Measurements from ENCODE around the gene APBB1. TPM values are rescaled to one million over a fixed set of nuclear protein-coding genes. Genes with fewer than 3 reads are reported as not detected.

APBB1 gene
- polyA plus RNA-seq, 1 of the 3 experiments (the other 2 are of a cell fraction) = 35.9 TPM

GRCh38 chr11:6448574-6448973 lies 29.7 kb upstream of the APBB1 start:
- TF ChIP-seq MXI1 (IDR thresholded peaks at IDR 0.05; ENCODE audit: low read depth, low read length) = no peak
- no peak for TF ChIP-seq JUND (IDR thresholded peaks at IDR 0.05)
- no peak for TF ChIP-seq MEF2A (IDR thresholded peaks at IDR 0.05; ENCODE audit: borderline replicate concordance, low read depth)
- CTCF ChIA-PET = interaction anchor here (1.3 to 14.7 kb wide), 4 partner anchors 10 to 71 kb away, joined by 3 to 360 read pairs (median 6); no protein-coding TSS in a partner anchor

GRCh38 chr11:6443269-6444003 lies 24.5 kb upstream of the APBB1 start:
- ChIA-PET CTCF (interaction anchor here (0.5 to 14.7 kb wide), 41 partner anchors 9 to 1163 kb away, joined by 3 to 360 read pairs (median 6); partner anchors contain the start of genes APBB1, DNHD1, SMPD1 and TRIM3), POLR2A (interaction anchor here (0.6 to 1.3 kb wide), 3 partner anchors 25 to 65 kb away, joined by 4 to 5 read pairs (median 4); partner anchors contain the start of gene APBB1)
- H2AFZ ChIP-seq (ENCODE audit: low read depth) = no peak overlapping the region
- TF ChIP-seq SIN3A (IDR thresholded peaks at IDR 0.05; ENCODE audit: borderline replicate concordance, low read depth, low read length) (no peak), SMC3 (IDR thresholded peaks at IDR 0.05; ENCODE audit: low read depth, low read length) (peak; percentile 83), RAD21 (IDR thresholded peaks at IDR 0.05; ENCODE audit: low read length) (peak; percentile 73), CTCF (IDR thresholded peaks at IDR 0.05) (peak; percentile 77)
- no peak overlapping the region for H3K4me3 ChIP-seq (ENCODE audit: low read depth in 2 of 2, low read length in 1 of 2)
- H3K79me2 ChIP-seq (ENCODE audit: insufficient read depth) = no peaks in the 10 kb centered on the region
- no peak overlapping the region for H3K4me2 ChIP-seq
- no peaks in the 10 kb centered on the region for H4K20me1 ChIP-seq (ENCODE audit: insufficient read depth)
- no peaks in the 10 kb centered on the region for H3K9me3 ChIP-seq
- H3K9ac ChIP-seq = no peak overlapping the region
- peaks cover 0 to 8% of the 10 kb centered on the region in 2 experiments for H3K36me3 ChIP-seq (replicated peaks in 1 of 2; ENCODE audit: control insufficient read depth in 1 of 2, insufficient read depth in 2 of 2, low read length in 1 of 2)
- no peaks in the 10 kb centered on the region for H3F3A ChIP-seq (replicated peaks; ENCODE audit: insufficient read depth)
- H3K9me2 ChIP-seq = no peaks in the 10 kb centered on the region
- DNase-seq = peak; percentile 78
- H3K27ac ChIP-seq (ENCODE audit: low read depth in 2 of 2, low read length in 1 of 2) = no peak overlapping the region
- H3K4me1 ChIP-seq (ENCODE audit: control insufficient read depth in 1 of 2, insufficient read depth in 2 of 2, low read depth in 1 of 2, low read length in 1 of 2) = peaks cover 0 to 18% of the 10 kb centered on the region in 2 experiments; a peak in 1 of 4 replicates
- no peaks in the 10 kb centered on the region for H3K27me3 ChIP-seq (ENCODE audit: insufficient read depth)
- 27% methylated on average over 3 of the region's 5 CpGs for WGBS (ENCODE audit: low lambda C conversion rate)

More at GRCh38 chr11:6448574-6448973, 29.7 kb upstream of the APBB1 start:
- no peak overlapping the region for H3K27ac ChIP-seq (ENCODE audit: low read depth in 2 of 2, low read length in 1 of 2)
- H3K9ac ChIP-seq = no peak overlapping the region
- no peak overlapping the region for H3K4me3 ChIP-seq (ENCODE audit: low read depth in 2 of 2, low read length in 1 of 2)
- no peaks in the 10 kb centered on the region for H3K27me3 ChIP-seq (ENCODE audit: insufficient read depth)
- H3K4me1 ChIP-seq (ENCODE audit: control insufficient read depth in 1 of 2, insufficient read depth in 2 of 2, low read depth in 1 of 2, low read length in 1 of 2) = no peaks in the 10 kb centered on the region
- no peaks in the 10 kb centered on the region for H3K79me2 ChIP-seq (ENCODE audit: insufficient read depth)
- DNase-seq = no peak
- H3F3A ChIP-seq (replicated peaks; ENCODE audit: insufficient read depth) = no peaks in the 10 kb centered on the region
- H2AFZ ChIP-seq (ENCODE audit: low read depth) = no peak overlapping the region
- POLR2A ChIA-PET = no interaction called here
- no peaks in the 10 kb centered on the region for H3K9me3 ChIP-seq
- H4K20me1 ChIP-seq (ENCODE audit: insufficient read depth) = no peaks in the 10 kb centered on the region
- H3K4me2 ChIP-seq = no peak overlapping the region
- H3K36me3 ChIP-seq (replicated peaks in 1 of 2; ENCODE audit: control insufficient read depth in 1 of 2, insufficient read depth in 2 of 2, low read length in 1 of 2) = peaks cover 11 to 55% of the 10 kb centered on the region in 2 experiments
- 88% methylated on average over 3 of the region's 3 CpGs for WGBS (ENCODE audit: low lambda C conversion rate)
- H3K9me2 ChIP-seq = no peaks in the 10 kb centered on the region

- POLR2A ChIA-PET = no interaction called here
- no peak overlapping the region for H3K4me3 ChIP-seq (ENCODE audit: low read depth in 2 of 2, low read length in 1 of 2)
- no peak overlapping the region for H2AFZ ChIP-seq (ENCODE audit: low read depth)
- no peak overlapping the region for H3K27ac ChIP-seq (ENCODE audit: low read depth in 2 of 2, low read length in 1 of 2)
- 95% methylated on average over 4 of the region's 4 CpGs for WGBS (ENCODE audit: low lambda C conversion rate)
- H3K27me3 ChIP-seq (ENCODE audit: insufficient read depth) = no peaks in the 10 kb centered on the region
- no peaks in the 10 kb centered on the region for H3K79me2 ChIP-seq (ENCODE audit: insufficient read depth)
- no peak for DNase-seq
- no peak overlapping the region for H3K9ac ChIP-seq
- H3K9me3 ChIP-seq = no peaks in the 10 kb centered on the region
- no peaks in the 10 kb centered on the region for H3K36me3 ChIP-seq (replicated peaks in 1 of 2; ENCODE audit: control insufficient read depth in 1 of 2, insufficient read depth in 2 of 2, low read length in 1 of 2)
- no peaks in the 10 kb centered on the region for H4K20me1 ChIP-seq (ENCODE audit: insufficient read depth)
- CTCF ChIA-PET = interaction anchor here (1.5 to 14.7 kb wide), 13 partner anchors 8 to 115 kb away, joined by 3 to 360 read pairs (median 9); partner anchors contain the start of gene SMPD1
- no peaks in the 10 kb centered on the region for H3K9me2 ChIP-seq
- no peak overlapping the region for H3K4me2 ChIP-seq
- no peaks in the 10 kb centered on the region for H3F3A ChIP-seq (replicated peaks; ENCODE audit: insufficient read depth)
- peaks cover 0 to 18% of the 10 kb centered on the region in 2 experiments; a peak in 1 of 4 replicates for H3K4me1 ChIP-seq (ENCODE audit: control insufficient read depth in 1 of 2, insufficient read depth in 2 of 2, low read depth in 1 of 2, low read length in 1 of 2)
- TF ChIP-seq YY1 (IDR thresholded peaks at IDR 0.05; ENCODE audit: low read depth) (no peak), CHD2 (IDR thresholded peaks at IDR 0.05; ENCODE audit: low read length, partially characterized antibody) (no peak), FOXJ3 (CRISPR knock-in tag; IDR thresholded peaks at IDR 0.05) (no peak), MAX (IDR thresholded peaks at IDR 0.05; ENCODE audit: low read depth) (no peak), TAF1 (IDR thresholded peaks at IDR 0.05; ENCODE audit: borderline replicate concordance, low read depth, low read length) (no peak), MEF2A (IDR thresholded peaks at IDR 0.05; ENCODE audit: borderline replicate concordance, low read depth) (no peak), GABPA (IDR thresholded peaks at IDR 0.05; ENCODE audit: low read depth) (no peak), EP300 (IDR thresholded peaks at IDR 0.05; ENCODE audit: borderline replicate concordance in 1 of 2, low read depth in 1 of 2, low read length in 1 of 2) (no peak), SIN3A (IDR thresholded peaks at IDR 0.05; ENCODE audit: borderline replicate concordance, low read depth, low read length) (no peak), USF1 (IDR thresholded peaks at IDR 0.05; ENCODE audit: borderline replicate concordance, low read depth) (no peak), RCOR1 (IDR thresholded peaks at IDR 0.05; ENCODE audit: low read length) (no peak)
Observed at GRCh38 chr11:6442441-6442840, 23.5 kb upstream of the APBB1 start.

Measured in SK-N-SH (cell line).